HepG2 (cell line): Measurements from ENCODE around the gene KAZN. TPM values are rescaled to one million over a fixed set of nuclear protein-coding genes. Genes with fewer than 3 reads are reported as not detected.

Experiments
- ATAC-seq: fragments of 200-7000 bp; cut with Tn5 transposase; 3 replicates; pipeline ENCODE4 v1.9.1; 2020; ENCODE audit warnings: mild to moderate bottlenecking, moderate library complexity
- BruUV-seq: library from RNA; stranded (reverse); fragments of 400-500 nt; replicated peaks from 2 replicates; lab custom pipeline; 2021; lab: Mats Ljungman, UMichigan
- CTCF ChIA-PET: fragments of 300-600 bp; formaldehyde crosslinking; extraction: SDS; loops from one replicate; lab custom pipeline; 2021; ENCODE audit warnings: low total read pairs, inconsistent platforms, low intra/inter-chr PET ratio; lab: Yijun Ruan, JAX
- POLR2A ChIA-PET: fragments of 350-600 bp; sonication (Branson Sonifier 250); formaldehyde crosslinking; loops from one replicate; lab custom pipeline; 2020; ENCODE audit warnings: antibody characterized with exemption, inconsistent platforms; lab: Yijun Ruan, JAX
- DNase-seq: peaks from one replicate; pipeline ENCODE4 v3.0.0-alpha.2; 2015; ENCODE audit warnings: low spot score
- FAIRE-seq: peaks from 3 replicates; lab custom pipeline; 2011; peaks lifted over from hg19 to GRCh38; lab: Jason Lieb, UNC
- H2AFZ ChIP-seq: one replicate; pipeline ENCODE4 v1.6.1; 2011; ENCODE audit warnings: low read length, inconsistent platforms
- H3K27ac ChIP-seq: fragments of 300-600 bp; 3 replicates; pipeline ENCODE4 v1.8.0; 2011; ENCODE audit warnings: mixed run types, mild to moderate bottlenecking, mixed read lengths, low read length, inconsistent platforms; ENCODE audit not compliant: insufficient read depth; ENCODE audit errors: extremely low read length
- H3K27me3 ChIP-seq, 2 experiments: fragments of 200-600 bp in 1 of 2; 2 replicates in 1 of 2; 3 replicates in 1 of 2; pipeline versions ENCODE4 v1.6.0 to v1.8.0; 2011; ENCODE audit warnings: low read length in 2 of 2, mild to moderate bottlenecking in 2 of 2, moderate library complexity in 2 of 2, inconsistent platforms in 1 of 2; ENCODE audit not compliant: insufficient read depth in 2 of 2, control insufficient read depth in 1 of 2
- H3K36me3 ChIP-seq, 2 experiments: fragments of 200-600 bp in 1 of 2; replicated peaks in 1 of 2; 2 replicates in 1 of 2; 3 replicates in 1 of 2; pipeline versions ENCODE4 v1.5.1 to v1.8.0; 2011; ENCODE audit warnings: low read length in 2 of 2, inconsistent platforms in 1 of 2; ENCODE audit not compliant: insufficient read depth in 2 of 2, control insufficient read depth in 1 of 2
- H3K4me1 ChIP-seq: 2 replicates; pipeline ENCODE4 v1.5.1; 2012; ENCODE audit warnings: low read length, inconsistent platforms; ENCODE audit not compliant: insufficient read depth
- H3K4me2 ChIP-seq: 2 replicates; pipeline ENCODE4 v1.6.0; 2011; ENCODE audit warnings: low read depth, low read length, inconsistent platforms
- H3K4me3 ChIP-seq, 3 experiments: fragments of 200-600 bp in 1 of 3; sonication (generic), shearing (Covaris generic) in 1 of 3; replicated peaks in 1 of 3; 2 replicates each; pipeline ENCODE4 v1.5.1; 2011 to 2016; ENCODE audit warnings: low read length in 3 of 3, inconsistent platforms in 2 of 3, low read depth in 2 of 3, mild to moderate bottlenecking in 2 of 3, control low read depth in 1 of 3, mixed read lengths in 1 of 3; ENCODE audit not compliant: insufficient read depth in 1 of 3
- H3K79me2 ChIP-seq: one replicate; pipeline ENCODE4 v1.6.1; 2011; ENCODE audit warnings: low read length, inconsistent platforms; ENCODE audit not compliant: insufficient read depth
- H3K9ac ChIP-seq: 2 replicates; pipeline ENCODE4 v1.6.0; 2011; ENCODE audit warnings: mild to moderate bottlenecking, low read depth, low read length, inconsistent platforms; ENCODE audit not compliant: insufficient read depth
- H3K9me3 ChIP-seq: 2 replicates; pipeline ENCODE4 v1.5.1; 2012; ENCODE audit warnings: mild to moderate bottlenecking, low read length
- H4K20me1 ChIP-seq: 2 replicates; pipeline ENCODE4 v1.6.0; 2011; ENCODE audit warnings: inconsistent platforms, mild to moderate bottlenecking, low read length, moderate library complexity; ENCODE audit not compliant: insufficient read depth
- POLR2AphosphoS5 ChIP-seq: IDR thresholded peaks from 2 replicates; pipeline ENCODE4 v1.6.1; 2012; ENCODE audit warnings: low read depth, low read length
- RFX5 ChIP-seq: IDR thresholded peaks from 2 replicates; pipeline ENCODE4 v1.6.1; 2011; ENCODE audit warnings: low read depth, low read length, improper control_type of control experiment
- ZNF30 ChIP-seq: sonication (generic); formaldehyde crosslinking; IDR thresholded peaks from 2 replicates; pipeline ENCODE4 v1.5.0; 2020; ENCODE audit warnings: mild to moderate bottlenecking, missing genetic modification reagents
- ZNF609 ChIP-seq: sonication (generic); formaldehyde crosslinking; IDR thresholded peaks from 2 replicates; pipeline ENCODE4 v1.4.0; 2020; ENCODE audit warnings: mild to moderate bottlenecking, missing genetic modification reagents, borderline replicate concordance
- ZSCAN30 ChIP-seq: sonication (generic); formaldehyde crosslinking; IDR thresholded peaks from 2 replicates; pipeline ENCODE4 v1.5.0; 2020; ENCODE audit warnings: mild to moderate bottlenecking, missing genetic modification reagents
- ZUFSP ChIP-seq: sonication (generic); formaldehyde crosslinking; IDR thresholded peaks from 2 replicates; pipeline ENCODE4 v1.9.0; 2021; ENCODE audit warnings: missing genetic modification reagents, mild to moderate bottlenecking, borderline replicate concordance
- WGBS: methylation state at CpG from one replicate; pipeline ENCODE4 v1.1.6; 2017; ENCODE audit warnings: low lambda C conversion rate; 5-methylcytosine and 5-hydroxymethylcytosine counted together
- in situ Hi-C: cut with HindIII; loops from 2 replicates; pipeline ENCODE4 v1.10.0; 2017; ENCODE audit warnings: low pct_unique_long_range_greater_than_20kb; ENCODE audit not compliant: extremely low pct_ligation_motif_present
- intact Hi-C: fragments of 100-400 bp; cut with micrococcal nuclease; formaldehyde crosslinking; loops from one replicate; pipeline ENCODE4 v1.10.0; 2022; ENCODE audit not compliant: unreplicated experiment
- polyA plus RNA-seq, 8 experiments: library from polyadenylated mRNA; depleted of rRNA in 3 of 8; stranded (reverse) in 7 of 8; unstranded in 1 of 8; fragments of >200 nt; fragmentation: Illumina TruSeq in 4 of 8; extraction: Trizol in 4 of 8; gene quantifications; 2 replicates each; pipeline versions ENCODE4 v1.2.1 to v1.2.3, GENCODE V29; 2011 to 2016; ENCODE audit warnings: low read depth in 4 of 8, missing spikeins in 1 of 8, mixed read lengths in 1 of 8; ENCODE audit not compliant: insufficient read depth in 1 of 8
- total RNA-seq, 5 experiments: library from RNA; depleted of rRNA; stranded (reverse); fragments of >200 nt; fragmentation: Illumina TruSeq; extraction: Trizol; gene quantifications; 2 replicates each; pipeline ENCODE4 v1.2.3, GENCODE V29; 2016; ENCODE audit warnings: low read depth in 1 of 5
- TF ChIP-seq, protein P1 (sequence below): sonication (generic); formaldehyde crosslinking; IDR thresholded peaks from 2 replicates; pipeline ENCODE4 v1.4.0; 2020; ENCODE audit warnings: mild to moderate bottlenecking, missing genetic modification reagents
- TF ChIP-seq, protein P2 (sequence below): sonication (generic); formaldehyde crosslinking; IDR thresholded peaks from 2 replicates; pipeline ENCODE4 v1.4.0; 2020; ENCODE audit warnings: missing genetic modification reagents

KAZN gene
- total and polyA plus RNA-seq, 2 of the 13 experiments (the other 11 are each of a cell fraction or from before 2014, with no cell fraction given), result 10.4 to 13.5 TPM

- TF ChIP-seq, protein P1, sequence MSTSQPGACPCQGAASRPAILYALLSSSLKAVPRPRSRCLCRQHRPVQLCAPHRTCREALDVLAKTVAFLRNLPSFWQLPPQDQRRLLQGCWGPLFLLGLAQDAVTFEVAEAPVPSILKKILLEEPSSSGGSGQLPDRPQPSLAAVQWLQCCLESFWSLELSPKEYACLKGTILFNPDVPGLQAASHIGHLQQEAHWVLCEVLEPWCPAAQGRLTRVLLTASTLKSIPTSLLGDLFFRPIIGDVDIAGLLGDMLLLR (CRISPR knock-in tag), result no peak
- no peak for TF ChIP-seq ZSCAN30 (CRISPR knock-in tag)
- no peak for TF ChIP-seq ZNF30 (CRISPR knock-in tag)
These were observed 243.9 kb downstream of the KAZN start (continued) for GRCh38 chr1:14842361-14842760.

GRCh38 chr1:14842891-14843290 lies 244.4 kb downstream of the KAZN start:
- WGBS, result 0% methylated on average over 2 of the region's 2 CpGs
- Histone ChIP-seq H2AFZ (no peak overlapping the region), H3K4me2 (no peak overlapping the region), H3K27ac (no peak overlapping the region), H3K4me1 (no peaks in the 10 kb centered on the region), H3K9me3 (peaks cover 22% of the 10 kb centered on the region), H3K4me3 (no peak overlapping the region), H3K79me2 (no peaks in the 10 kb centered on the region), H3K27me3 (peaks cover 0 to 10% of the 10 kb centered on the region in 2 experiments; a peak in 2 of 5 replicates), H4K20me1 (no peaks in the 10 kb centered on the region), H3K36me3 (no peaks in the 10 kb centered on the region), H3K9ac (no peak overlapping the region)
- in situ Hi-C loops, result no loop called here
- no TSS peak for BruUV-seq
- intact Hi-C loops, result loop anchor here (1.0 kb wide), 1 partner anchor 35 kb away; no protein-coding TSS in a partner anchor
- ATAC-seq, result no peak
- ChIA-PET POLR2A (no interaction called here), CTCF (no interaction called here)
- no peak for FAIRE-seq
- TF ChIP-seq, protein P2, sequence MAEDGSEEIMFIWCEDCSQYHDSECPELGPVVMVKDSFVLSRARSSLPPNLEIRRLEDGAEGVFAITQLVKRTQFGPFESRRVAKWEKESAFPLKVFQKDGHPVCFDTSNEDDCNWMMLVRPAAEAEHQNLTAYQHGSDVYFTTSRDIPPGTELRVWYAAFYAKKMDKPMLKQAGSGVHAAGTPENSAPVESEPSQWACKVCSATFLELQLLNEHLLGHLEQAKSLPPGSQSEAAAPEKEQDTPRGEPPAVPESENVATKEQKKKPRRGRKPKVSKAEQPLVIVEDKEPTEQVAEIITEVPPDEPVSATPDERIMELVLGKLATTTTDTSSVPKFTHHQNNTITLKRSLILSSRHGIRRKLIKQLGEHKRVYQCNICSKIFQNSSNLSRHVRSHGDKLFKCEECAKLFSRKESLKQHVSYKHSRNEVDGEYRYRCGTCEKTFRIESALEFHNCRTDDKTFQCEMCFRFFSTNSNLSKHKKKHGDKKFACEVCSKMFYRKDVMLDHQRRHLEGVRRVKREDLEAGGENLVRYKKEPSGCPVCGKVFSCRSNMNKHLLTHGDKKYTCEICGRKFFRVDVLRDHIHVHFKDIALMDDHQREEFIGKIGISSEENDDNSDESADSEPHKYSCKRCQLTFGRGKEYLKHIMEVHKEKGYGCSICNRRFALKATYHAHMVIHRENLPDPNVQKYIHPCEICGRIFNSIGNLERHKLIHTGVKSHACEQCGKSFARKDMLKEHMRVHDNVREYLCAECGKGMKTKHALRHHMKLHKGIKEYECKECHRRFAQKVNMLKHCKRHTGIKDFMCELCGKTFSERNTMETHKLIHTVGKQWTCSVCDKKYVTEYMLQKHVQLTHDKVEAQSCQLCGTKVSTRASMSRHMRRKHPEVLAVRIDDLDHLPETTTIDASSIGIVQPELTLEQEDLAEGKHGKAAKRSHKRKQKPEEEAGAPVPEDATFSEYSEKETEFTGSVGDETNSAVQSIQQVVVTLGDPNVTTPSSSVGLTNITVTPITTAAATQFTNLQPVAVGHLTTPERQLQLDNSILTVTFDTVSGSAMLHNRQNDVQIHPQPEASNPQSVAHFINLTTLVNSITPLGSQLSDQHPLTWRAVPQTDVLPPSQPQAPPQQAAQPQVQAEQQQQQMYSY (CRISPR knock-in tag), result no peak
- TF ChIP-seq RFX5, result no peak
- no peak for TF ChIP-seq POLR2AphosphoS5
- TF ChIP-seq ZNF609 (CRISPR knock-in tag), result no peak
- no peak for TF ChIP-seq ZUFSP (CRISPR knock-in tag)
- DNase-seq, result no peak
